ENCODE measurements around the gene HINFP.

DNA sequence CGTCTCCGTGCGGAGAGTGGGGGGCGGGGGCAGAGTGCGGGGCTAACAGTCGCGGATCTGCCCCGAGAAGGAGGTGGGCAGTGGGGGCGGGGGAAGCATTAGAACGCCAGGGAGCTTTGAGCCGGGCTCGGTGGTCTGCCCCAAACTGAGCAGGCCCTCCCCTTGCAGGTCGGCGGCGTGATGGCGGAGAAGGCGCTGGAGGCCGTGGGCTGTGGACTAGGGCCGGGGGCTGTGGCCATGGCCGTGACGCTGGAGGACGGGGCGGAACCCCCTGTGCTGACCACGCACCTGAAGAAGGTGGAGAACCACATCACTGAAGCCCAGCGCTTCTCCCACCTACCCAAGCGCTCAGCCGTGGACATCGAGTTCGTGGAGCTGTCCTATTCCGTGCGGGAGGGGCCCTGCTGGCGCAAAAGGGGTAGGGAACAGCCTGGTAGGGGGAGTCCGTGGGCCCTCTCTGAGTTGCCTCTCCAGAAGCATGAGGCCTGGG is 28.5 kb downstream of the HINFP start:
- TF ChIP-seq, protein P1, sequence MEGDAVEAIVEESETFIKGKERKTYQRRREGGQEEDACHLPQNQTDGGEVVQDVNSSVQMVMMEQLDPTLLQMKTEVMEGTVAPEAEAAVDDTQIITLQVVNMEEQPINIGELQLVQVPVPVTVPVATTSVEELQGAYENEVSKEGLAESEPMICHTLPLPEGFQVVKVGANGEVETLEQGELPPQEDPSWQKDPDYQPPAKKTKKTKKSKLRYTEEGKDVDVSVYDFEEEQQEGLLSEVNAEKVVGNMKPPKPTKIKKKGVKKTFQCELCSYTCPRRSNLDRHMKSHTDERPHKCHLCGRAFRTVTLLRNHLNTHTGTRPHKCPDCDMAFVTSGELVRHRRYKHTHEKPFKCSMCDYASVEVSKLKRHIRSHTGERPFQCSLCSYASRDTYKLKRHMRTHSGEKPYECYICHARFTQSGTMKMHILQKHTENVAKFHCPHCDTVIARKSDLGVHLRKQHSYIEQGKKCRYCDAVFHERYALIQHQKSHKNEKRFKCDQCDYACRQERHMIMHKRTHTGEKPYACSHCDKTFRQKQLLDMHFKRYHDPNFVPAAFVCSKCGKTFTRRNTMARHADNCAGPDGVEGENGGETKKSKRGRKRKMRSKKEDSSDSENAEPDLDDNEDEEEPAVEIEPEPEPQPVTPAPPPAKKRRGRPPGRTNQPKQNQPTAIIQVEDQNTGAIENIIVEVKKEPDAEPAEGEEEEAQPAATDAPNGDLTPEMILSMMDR (conservative IDR thresholded peaks at IDR 0.05; ENCODE audit: low read length): no peak
- TF ChIP-seq EZH2phosphoT487 (IDR thresholded peaks at IDR 0.05; ENCODE audit: borderline replicate concordance): no peak
